Endothelial cell of hepatic sinusoid (primary cell): ENCODE measurements around the gene ZNF189.
"Not testable (repeated sequence)": the region's sequence is repeated elsewhere in the genome, so short reads cannot be mapped to it uniquely, and the experiment has no call there.

Experiments
- in situ Hi-C: cut with HindIII; loops from 2 replicates; pipeline ENCODE4 v1.10.0; 2017; ENCODE audit warnings: low sequenced_read_pairs

ZNF189 gene

DNA sequence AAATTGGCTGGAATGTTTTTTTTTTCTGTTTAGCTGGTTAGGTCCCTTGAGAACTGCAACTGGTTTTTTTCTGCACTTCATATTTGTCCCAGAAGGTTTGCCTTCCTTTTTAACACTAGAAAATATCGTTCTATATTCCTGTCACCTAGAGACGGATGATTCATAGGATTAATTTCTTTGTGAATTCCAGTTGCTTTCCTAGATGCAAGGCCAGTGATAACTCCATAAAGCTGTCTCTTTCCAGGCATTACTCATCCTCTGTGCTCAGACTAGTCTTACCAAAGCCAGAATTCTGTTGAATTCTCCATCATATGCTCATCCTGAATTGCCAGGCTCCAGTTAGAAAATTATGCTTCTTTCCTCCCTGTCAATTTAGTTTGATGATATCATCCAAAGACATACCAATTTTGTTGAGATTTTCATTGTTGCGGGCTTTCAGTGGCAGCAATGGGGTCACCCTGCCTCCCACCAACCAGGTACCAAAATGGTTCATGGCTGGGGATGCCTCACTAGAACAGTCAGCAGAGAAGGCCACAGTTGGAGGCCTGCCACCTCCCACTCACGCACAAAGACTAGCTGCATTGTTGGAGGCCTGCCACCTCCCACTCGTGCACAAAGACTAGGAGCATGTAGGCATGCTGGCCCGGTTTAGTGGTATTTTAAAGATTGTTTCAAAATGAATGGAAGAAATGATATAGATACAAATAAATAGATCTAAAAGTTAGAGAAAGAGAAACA lies 22.4 kb upstream of the ZNF189 start:
- in situ Hi-C loops = no loop called here

DNA sequence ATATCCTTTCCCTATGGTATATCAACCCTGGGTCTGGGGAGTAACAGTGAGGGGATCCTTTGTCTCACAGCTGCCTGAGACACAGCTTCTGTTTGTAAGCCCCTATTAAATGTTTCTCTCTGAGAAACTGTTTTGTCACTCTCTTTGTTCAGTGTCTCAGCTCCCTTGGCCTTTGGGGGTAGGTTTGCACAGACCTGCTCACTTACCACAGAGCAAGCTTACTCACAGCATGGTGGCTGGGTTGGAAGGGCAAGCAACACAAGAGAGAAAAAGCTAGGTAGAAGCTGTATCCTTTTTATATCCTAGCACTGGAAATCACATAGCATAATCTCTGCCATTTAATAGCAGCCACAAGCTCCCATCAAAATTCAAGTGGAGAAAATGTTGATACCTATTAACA lies 18.4 kb upstream of the ZNF189 start:
- in situ Hi-C loops = no loop called here

DNA sequence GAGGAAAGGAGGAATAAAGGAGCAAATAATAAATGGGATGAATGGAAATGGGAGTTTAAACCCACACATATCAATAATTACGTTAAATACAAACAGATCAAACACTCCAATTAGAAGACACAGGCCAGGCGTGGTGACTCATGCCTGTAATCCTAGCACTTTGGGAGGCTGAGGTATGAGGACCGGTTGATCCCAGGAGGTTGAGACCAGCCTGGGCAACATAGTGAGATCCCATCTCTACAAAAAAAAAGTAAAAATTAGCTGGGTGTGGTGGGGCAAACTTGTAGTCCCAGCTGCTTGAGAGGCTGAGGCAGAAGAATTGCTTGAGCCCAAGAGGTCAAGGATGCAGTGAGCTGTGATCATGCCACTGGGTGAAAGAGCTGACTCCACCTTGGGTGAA lies 17.5 kb upstream of the ZNF189 start:
- in situ Hi-C loops = no loop called here

DNA sequence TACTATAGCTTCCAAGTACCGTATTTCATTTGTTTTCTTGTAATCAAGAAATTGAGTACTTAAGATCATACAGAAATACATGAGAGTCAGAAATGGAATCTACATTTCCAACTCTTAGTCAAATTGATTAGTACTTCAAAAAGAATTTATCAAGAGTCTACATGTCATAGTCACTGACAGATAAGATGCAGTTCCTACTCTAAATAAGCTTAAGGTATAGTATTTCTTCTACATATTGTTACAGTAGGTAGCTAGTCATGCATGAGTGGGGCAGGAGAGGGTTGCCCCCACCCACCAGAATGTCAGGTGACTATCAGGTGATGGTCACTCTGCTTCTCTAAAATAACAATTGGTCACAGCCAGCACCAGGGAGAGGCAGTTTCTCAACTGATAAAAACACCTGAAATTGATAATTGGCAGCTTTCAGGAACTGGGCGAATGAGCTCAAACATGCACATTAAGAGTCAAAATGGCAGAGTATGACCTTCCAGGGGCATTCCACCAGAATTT lies 16.8 kb upstream of the ZNF189 start:
- in situ Hi-C loops = no loop called here

DNA sequence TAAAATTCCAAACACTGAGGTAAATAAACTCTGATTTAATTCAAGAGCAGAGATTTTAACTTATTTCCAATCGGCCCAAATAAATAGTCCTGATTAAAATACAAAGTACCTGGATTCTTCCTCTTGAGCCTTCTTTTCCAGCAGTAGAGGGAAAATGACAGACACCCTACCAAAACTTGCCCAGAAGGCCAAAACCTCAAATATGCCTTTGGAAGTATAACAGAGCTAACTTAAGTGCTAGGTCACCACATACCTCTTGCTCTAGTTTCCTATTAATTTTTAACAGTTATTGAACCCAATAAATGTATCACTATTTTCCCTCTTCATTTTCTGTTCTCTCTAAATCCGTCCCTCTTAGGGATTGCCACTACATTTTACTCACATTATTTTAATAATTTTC lies 15.3 kb upstream of the ZNF189 start:
- in situ Hi-C loops = no loop called here

DNA sequence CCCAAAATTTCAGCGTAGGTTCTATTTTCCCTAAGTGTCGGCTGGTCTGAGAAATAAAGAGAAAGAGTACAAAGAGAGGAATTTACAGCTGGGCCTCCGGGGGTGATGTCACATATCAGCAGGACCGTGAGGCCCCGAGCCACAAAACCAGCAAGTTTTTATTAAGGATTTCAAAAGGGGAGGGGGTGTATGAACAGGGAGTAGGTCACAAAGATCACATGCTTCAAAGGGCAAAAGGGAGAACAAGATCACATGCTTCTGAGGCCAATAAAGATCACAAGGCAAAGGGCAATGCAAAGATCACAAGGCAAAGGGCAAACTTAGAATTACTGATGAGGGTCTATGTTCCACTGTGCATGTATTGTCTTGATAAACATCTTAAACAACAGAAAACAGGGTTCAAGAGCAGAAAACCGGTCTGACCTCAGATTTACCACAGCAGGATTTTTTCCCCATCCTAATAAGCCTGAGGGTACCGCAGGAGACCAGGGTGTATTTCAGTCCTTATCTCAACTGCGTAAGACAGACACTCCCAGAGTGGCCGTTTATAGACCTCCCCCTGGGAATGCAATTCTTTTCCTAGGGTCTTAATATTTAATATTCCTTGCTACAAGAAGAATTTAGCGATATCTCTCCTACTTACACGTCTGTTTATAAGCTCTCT lies 13.6 kb upstream of the ZNF189 start, which contains the start of gene BAAT:
Gene BAAT, minus strand, starts transcription at position 134 of the 664 bp plus-strand sequence. CDS start 13,602 bp downstream, outside the sequence.
- in situ Hi-C loops = not testable (repeated sequence)

DNA sequence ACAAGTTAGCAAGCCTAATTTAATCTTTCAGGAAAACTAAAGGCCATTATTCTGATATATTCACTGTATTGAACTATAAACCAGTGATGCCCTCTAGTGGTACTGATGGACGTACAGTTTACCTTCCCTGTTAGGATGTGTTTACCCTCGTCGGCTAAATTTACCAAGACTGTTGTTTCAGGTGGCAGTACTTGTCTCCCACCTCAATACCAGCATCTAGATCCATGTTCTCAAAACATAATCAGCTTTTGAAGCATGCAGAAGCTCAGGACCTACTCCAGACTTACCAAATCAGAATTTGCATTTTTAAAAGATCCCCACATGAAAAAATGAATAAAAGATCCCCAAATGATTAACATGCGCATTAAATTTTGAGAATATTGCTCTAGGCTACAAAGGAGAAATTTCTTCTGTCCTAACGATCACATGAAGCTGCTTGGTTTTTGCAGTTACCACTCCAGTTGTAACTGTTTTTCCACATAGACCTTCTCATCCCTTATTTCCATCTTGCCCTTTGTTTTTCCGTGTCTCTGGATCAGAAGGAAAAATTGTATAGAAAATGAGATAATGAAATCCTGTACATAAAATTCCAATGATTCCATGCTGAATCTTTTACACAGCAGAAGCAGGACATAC lies 10.7 kb upstream of the ZNF189 start:
- in situ Hi-C loops = no loop called here

DNA sequence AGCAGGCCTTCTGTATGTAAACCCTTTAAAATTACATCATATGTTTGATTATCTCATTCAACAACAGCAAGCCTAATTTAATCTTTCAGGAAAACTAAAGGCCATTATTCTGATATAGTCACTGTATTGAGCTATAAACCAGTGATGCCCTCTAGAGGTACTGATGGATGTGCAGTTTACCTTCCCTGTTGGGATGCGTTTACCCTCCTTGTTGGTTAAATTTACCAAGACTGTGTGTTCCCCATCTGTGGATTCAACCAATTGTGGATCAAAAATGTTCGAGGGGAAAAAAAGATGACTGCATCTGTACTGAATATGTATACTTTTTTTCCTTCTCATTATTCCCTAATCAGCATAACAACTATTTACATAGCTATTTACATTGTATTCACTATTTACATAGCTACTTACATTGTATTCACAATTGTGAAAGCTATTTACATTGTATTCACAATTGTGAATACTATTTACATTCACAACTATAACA lies 10.1 kb upstream of the ZNF189 start:
- in situ Hi-C loops = no loop called here

DNA sequence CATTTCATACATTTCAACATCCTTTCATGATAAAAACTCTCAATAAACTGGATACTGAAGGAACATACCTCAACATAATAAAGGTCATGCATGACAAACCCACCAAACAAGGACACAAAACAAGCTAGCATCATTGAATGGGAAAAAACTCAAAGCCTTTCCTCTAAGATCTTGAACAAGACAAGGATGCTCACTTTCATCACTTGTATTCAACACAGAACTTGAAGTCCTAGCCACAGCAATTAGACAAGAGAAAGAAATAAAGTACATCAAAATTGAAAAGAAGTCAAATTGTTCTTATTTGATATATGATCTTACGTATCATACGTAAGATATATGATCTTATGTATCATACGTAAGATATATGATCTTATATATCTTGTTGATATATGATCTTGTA lies 5.5 kb upstream of the ZNF189 start:
- in situ Hi-C loops = no loop called here

DNA sequence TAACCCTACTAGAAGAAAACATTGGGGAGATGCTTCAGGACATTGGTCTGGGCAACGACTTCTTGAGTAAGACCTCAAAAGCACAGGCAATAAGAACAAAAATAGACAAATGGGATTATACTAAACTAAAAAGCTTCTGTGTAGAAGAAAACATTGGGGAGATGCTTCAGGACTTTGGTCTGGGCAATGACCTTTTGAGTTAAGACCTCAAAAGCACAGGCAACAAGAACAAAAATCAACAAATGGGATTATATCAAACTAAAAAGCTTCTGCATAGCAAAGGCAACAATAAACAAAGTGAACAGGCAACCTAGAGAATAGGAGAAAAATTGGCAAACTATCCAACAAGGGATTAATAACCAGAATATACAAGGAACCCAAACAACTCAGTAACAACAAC lies 4.0 kb upstream of the ZNF189 start:
- in situ Hi-C loops = no loop called here

DNA sequence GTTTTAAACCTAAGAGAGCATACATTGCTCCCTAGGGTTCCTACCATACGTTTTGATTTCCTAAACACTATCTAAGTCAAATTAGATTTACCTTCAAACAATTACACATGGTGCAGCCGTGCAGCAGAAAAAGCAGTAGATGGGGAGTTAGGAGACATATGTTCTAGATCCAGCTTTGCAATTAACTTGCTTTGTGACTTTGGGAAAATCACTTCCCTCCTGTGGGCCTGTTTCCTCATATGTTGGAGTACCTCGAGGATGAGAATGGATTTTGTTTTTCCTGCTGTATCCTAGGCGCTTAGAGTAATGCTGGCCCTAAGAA lies 944 bp upstream of the ZNF189 start:
- in situ Hi-C loops = no loop called here

DNA sequence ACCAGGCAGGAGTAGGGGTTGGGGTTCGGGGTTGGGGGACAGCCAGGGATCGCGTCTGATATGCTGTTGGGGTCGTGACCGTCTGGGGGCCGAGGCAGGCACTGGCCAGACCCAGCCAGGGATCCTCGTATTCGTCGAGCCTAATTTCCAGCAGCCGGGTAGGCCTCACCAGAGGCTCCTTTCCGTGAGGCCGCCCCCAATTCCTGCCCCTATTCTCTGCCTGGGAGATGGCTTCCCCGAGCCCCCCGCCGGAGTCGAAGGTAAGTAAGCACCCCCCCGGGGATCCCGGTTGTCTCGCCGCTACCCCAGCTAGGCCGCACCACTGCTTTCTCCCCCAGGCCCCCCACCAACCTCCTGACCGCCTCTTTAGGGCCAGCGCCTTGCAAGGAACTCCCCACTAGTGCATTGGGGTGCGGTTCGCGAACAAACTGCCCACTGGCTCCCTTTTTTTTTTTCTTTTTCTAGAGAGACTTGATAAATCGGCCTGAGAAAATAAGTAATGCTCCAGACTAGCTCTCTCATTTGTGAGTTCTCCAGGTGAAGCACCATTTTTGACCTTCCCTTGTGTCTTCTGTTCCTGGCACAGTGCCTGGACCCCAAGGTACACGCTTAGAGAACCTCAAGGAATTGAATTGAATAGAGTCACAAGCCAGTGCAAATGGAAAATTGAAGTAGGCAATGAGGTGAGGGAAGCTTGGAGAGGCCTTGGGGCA lies 435 bp downstream of the ZNF189 start:
- in situ Hi-C loops = no loop called here

DNA sequence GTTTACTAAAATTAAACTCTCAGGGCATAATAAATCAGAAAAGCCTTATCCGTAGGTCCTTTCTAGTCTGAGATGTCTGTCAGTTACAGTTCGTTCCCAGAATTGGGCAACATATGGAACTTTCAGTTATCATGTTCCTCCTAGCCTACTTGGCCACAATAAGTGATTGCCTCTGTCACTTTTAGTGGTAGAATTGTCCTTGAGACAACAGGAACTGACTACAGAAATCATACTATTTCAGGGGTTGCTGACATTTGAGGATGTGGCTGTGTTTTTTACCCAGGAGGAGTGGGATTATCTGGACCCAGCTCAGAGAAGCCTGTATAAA lies 956 bp downstream of the ZNF189 start:
- in situ Hi-C loops = no loop called here

DNA sequence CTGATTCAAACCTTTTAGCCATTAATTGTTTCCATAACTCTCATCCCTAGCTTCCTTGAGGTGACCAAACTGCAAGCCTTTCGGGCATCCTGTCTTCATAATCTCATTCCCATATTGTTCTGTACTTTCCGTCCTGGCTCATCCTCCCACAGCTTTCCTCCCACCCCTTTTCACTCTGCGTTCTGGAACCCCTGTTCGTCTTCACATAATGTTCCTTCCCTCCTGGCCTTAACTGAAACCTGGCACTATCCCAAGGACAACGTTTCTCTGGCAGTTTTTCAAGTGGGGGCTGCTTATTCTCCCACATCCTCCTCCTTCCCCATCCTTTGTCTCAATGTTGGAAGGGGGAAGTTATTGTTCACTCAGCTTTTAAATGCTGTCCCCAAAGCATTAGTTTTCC lies 1.5 kb downstream of the ZNF189 start:
- in situ Hi-C loops = no loop called here

DNA sequence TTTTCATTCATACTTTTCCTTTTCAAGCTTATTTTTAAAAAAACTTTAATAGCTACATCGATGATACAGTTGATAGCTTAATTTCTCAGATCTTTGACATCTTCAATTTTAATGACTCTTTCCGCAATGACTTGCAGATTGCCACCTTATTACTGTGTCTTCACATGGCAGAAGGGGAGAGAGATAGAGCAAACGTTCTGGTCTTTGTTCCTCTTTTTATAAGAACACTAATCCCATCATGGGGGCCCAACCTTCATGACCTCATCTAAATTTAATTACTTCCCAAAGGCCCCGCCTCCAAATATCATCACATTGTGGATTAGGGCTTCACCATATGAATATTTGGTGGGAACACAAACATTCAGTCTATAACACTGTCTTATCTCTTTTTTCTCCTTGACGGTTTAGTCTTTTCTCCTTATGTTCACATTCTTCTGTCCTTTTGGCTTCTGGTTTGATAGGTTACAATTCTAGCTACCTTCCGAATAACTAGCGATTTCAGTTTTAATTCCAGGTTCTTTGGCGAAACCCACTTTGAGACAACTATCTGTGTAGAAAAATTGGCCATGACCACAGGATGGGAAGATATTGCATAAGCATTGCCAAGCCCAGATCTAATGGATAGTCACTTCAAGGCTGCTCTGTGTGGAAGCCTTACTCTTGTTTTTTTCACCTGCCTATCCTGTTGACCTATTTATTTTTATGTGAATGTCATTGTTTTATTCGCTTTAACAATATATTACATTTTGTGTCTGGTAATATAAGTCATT lies 5.0 kb downstream of the ZNF189 start:
- in situ Hi-C loops = no loop called here

DNA sequence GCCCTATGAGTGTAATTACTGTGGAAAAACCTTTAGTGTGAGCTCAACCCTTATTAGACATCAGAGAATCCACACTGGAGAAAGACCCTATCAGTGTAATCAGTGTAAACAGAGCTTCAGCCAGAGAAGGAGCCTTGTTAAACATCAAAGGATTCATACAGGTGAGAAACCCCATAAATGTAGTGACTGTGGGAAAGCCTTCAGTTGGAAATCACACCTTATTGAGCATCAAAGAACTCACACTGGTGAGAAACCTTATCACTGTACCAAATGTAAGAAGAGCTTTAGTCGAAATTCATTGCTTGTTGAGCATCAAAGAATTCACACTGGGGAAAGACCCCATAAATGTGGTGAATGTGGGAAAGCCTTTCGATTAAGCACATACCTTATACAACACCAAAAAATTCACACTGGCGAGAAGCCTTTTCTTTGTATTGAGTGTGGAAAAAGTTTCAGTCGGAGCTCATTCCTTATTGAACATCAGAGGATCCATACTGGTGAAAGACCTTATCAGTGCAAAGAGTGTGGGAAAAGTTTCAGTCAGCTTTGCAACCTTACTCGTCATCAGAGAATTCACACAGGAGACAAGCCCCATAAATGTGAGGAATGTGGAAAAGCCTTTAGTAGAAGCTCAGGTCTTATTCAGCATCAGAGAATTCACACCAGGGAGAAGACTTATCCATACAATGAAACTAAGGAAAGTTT lies 9.9 kb downstream of the ZNF189 start:
- in situ Hi-C loops = no loop called here

DNA sequence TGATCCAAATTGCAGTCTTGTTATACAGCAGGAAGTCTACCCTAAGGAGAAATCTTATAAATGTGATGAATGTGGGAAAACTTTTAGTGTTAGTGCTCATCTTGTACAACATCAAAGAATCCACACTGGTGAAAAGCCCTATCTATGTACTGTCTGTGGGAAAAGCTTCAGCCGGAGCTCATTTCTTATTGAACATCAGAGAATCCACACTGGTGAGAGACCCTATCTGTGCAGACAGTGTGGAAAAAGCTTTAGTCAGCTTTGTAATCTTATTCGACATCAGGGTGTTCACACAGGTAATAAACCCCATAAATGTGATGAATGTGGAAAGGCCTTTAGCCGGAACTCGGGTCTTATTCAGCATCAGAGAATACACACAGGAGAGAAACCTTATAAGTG lies 10.4 kb downstream of the ZNF189 start:
- in situ Hi-C loops = no loop called here

DNA sequence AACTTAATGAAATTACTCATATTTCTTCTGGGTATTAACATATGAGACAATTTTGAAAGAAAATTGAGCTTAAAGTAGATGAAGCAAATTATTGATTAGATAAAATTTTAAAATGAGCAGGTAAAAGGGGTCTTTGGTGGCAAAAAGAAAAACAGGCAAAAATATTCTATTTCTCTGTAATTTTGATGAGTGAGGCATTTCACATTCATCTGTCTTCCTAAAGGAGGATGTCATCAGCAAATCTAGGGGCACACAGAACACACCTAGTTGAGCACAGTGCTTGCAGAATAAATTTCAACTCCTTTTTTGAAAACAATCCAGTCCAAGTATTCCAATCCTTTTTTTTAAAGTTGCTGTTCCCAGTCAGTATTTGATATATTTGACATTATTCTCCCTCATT lies 16.2 kb downstream of the ZNF189 start:
- in situ Hi-C loops = no loop called here

DNA sequence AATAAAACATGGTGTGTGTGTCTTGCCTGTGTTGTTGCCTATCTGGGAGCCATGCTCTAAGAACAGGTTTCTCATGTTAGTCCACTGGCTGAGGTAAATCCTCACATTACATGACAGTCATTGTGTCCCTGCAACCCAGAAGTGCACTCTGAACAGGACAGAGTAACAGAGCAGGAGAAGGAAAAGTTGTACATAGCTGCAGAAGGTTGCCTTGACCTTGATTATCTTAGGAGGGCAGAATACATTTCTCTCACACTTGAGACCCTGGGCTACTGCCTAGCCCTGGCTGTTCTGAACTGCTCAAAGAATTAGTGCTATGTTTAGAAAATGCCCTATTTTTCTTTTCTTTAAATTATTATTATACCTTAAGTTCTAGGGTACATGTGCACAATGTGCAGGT lies 16.9 kb downstream of the ZNF189 start:
- in situ Hi-C loops = no loop called here

DNA sequence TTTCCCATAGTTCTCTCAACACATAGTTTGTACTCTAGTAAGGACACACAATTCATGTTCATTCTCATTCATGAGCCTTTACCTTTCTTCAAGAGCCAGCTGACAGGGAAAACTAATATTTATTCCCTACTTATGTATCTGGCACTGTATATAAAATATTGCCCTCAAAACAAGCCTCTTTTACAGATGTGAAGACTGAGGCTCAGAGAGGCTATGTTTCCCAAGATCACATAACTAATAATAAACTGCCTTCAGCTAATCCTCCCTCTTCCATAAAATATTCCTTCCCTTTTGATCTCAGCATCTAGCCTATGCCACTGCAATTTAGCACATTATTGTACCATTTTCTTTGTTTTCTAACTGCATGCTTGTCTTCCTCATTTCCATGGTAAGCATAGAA lies 18.7 kb downstream of the ZNF189 start:
- in situ Hi-C loops = no loop called here
